HepG2 (cell line): ENCODE data around the gene SFXN5. TPM values are rescaled to one million over a fixed set of nuclear protein-coding genes. Genes with fewer than 3 reads are reported as not detected.
"Not testable (repeated sequence)": the region's sequence is repeated elsewhere in the genome, so short reads cannot be mapped to it uniquely, and the experiment has no call there.

Experiments
- ATAC-seq: fragments of 200-7000 bp; cut with Tn5 transposase; 3 replicates; pipeline ENCODE4 v1.9.1; 2020; ENCODE audit warnings: mild to moderate bottlenecking, moderate library complexity
- BruUV-seq: library from RNA; stranded (reverse); fragments of 400-500 nt; replicated peaks from 2 replicates; lab custom pipeline; 2021; lab: Mats Ljungman, UMichigan
- CTCF ChIA-PET: fragments of 300-600 bp; formaldehyde crosslinking; extraction: SDS; loops from one replicate; lab custom pipeline; 2021; ENCODE audit warnings: low total read pairs, inconsistent platforms, low intra/inter-chr PET ratio; lab: Yijun Ruan, JAX
- POLR2A ChIA-PET: fragments of 350-600 bp; sonication (Branson Sonifier 250); formaldehyde crosslinking; loops from one replicate; lab custom pipeline; 2020; ENCODE audit warnings: antibody characterized with exemption, inconsistent platforms; lab: Yijun Ruan, JAX
- DNase-seq: peaks from one replicate; pipeline ENCODE4 v3.0.0-alpha.2; 2015; ENCODE audit warnings: low spot score
- FAIRE-seq: peaks from 3 replicates; lab custom pipeline; 2011; peaks lifted over from hg19 to GRCh38; lab: Jason Lieb, UNC
- H2AFZ ChIP-seq: one replicate; pipeline ENCODE4 v1.6.1; 2011; ENCODE audit warnings: low read length, inconsistent platforms
- H3K27ac ChIP-seq: fragments of 300-600 bp; 3 replicates; pipeline ENCODE4 v1.8.0; 2011; ENCODE audit warnings: mixed run types, mild to moderate bottlenecking, mixed read lengths, low read length, inconsistent platforms; ENCODE audit not compliant: insufficient read depth; ENCODE audit errors: extremely low read length
- H3K27me3 ChIP-seq, 2 experiments: fragments of 200-600 bp in 1 of 2; 2 replicates in 1 of 2; 3 replicates in 1 of 2; pipeline versions ENCODE4 v1.6.0 to v1.8.0; 2011; ENCODE audit warnings: low read length in 2 of 2, mild to moderate bottlenecking in 2 of 2, moderate library complexity in 2 of 2, inconsistent platforms in 1 of 2; ENCODE audit not compliant: insufficient read depth in 2 of 2, control insufficient read depth in 1 of 2
- H3K36me3 ChIP-seq, 2 experiments: fragments of 200-600 bp in 1 of 2; replicated peaks in 1 of 2; 2 replicates in 1 of 2; 3 replicates in 1 of 2; pipeline versions ENCODE4 v1.5.1 to v1.8.0; 2011; ENCODE audit warnings: low read length in 2 of 2, inconsistent platforms in 1 of 2; ENCODE audit not compliant: insufficient read depth in 2 of 2, control insufficient read depth in 1 of 2
- H3K4me1 ChIP-seq: 2 replicates; pipeline ENCODE4 v1.5.1; 2012; ENCODE audit warnings: low read length, inconsistent platforms; ENCODE audit not compliant: insufficient read depth
- H3K4me2 ChIP-seq: 2 replicates; pipeline ENCODE4 v1.6.0; 2011; ENCODE audit warnings: low read depth, low read length, inconsistent platforms
- H3K4me3 ChIP-seq, 3 experiments: fragments of 200-600 bp in 1 of 3; sonication (generic), shearing (Covaris generic) in 1 of 3; replicated peaks in 1 of 3; 2 replicates each; pipeline ENCODE4 v1.5.1; 2011 to 2016; ENCODE audit warnings: low read length in 3 of 3, inconsistent platforms in 2 of 3, low read depth in 2 of 3, mild to moderate bottlenecking in 2 of 3, control low read depth in 1 of 3, mixed read lengths in 1 of 3; ENCODE audit not compliant: insufficient read depth in 1 of 3
- H3K79me2 ChIP-seq: one replicate; pipeline ENCODE4 v1.6.1; 2011; ENCODE audit warnings: low read length, inconsistent platforms; ENCODE audit not compliant: insufficient read depth
- H3K9ac ChIP-seq: 2 replicates; pipeline ENCODE4 v1.6.0; 2011; ENCODE audit warnings: mild to moderate bottlenecking, low read depth, low read length, inconsistent platforms; ENCODE audit not compliant: insufficient read depth
- H3K9me3 ChIP-seq: 2 replicates; pipeline ENCODE4 v1.5.1; 2012; ENCODE audit warnings: mild to moderate bottlenecking, low read length
- H4K20me1 ChIP-seq: 2 replicates; pipeline ENCODE4 v1.6.0; 2011; ENCODE audit warnings: inconsistent platforms, mild to moderate bottlenecking, low read length, moderate library complexity; ENCODE audit not compliant: insufficient read depth
- CEBPG ChIP-seq: IDR thresholded peaks from 2 replicates; pipeline ENCODE4 v1.6.1; 2016
- HNF1A ChIP-seq, 2 experiments: sonication (generic) in 1 of 2; formaldehyde crosslinking in 1 of 2; IDR thresholded peaks; 2 replicates each; pipeline versions ENCODE4 v1.4.0 to v1.6.1; 2016 to 2020; ENCODE audit warnings: borderline replicate concordance in 1 of 2, low read depth in 1 of 2, mild to moderate bottlenecking in 1 of 2, missing genetic modification reagents in 1 of 2
- WGBS: methylation state at CpG from one replicate; pipeline ENCODE4 v1.1.6; 2017; ENCODE audit warnings: low lambda C conversion rate; 5-methylcytosine and 5-hydroxymethylcytosine counted together
- in situ Hi-C: cut with HindIII; loops from 2 replicates; pipeline ENCODE4 v1.10.0; 2017; ENCODE audit warnings: low pct_unique_long_range_greater_than_20kb; ENCODE audit not compliant: extremely low pct_ligation_motif_present
- intact Hi-C: fragments of 100-400 bp; cut with micrococcal nuclease; formaldehyde crosslinking; loops from one replicate; pipeline ENCODE4 v1.10.0; 2022; ENCODE audit not compliant: unreplicated experiment
- polyA plus RNA-seq, 8 experiments: library from polyadenylated mRNA; depleted of rRNA in 3 of 8; stranded (reverse) in 7 of 8; unstranded in 1 of 8; fragments of >200 nt; fragmentation: Illumina TruSeq in 4 of 8; extraction: Trizol in 4 of 8; gene quantifications; 2 replicates each; pipeline versions ENCODE4 v1.2.1 to v1.2.3, GENCODE V29; 2011 to 2016; ENCODE audit warnings: low read depth in 4 of 8, missing spikeins in 1 of 8, mixed read lengths in 1 of 8; ENCODE audit not compliant: insufficient read depth in 1 of 8
- total RNA-seq, 5 experiments: library from RNA; depleted of rRNA; stranded (reverse); fragments of >200 nt; fragmentation: Illumina TruSeq; extraction: Trizol; gene quantifications; 2 replicates each; pipeline ENCODE4 v1.2.3, GENCODE V29; 2016; ENCODE audit warnings: low read depth in 1 of 5

Gene SFXN5
- total and polyA plus RNA-seq, 2 of the 13 experiments (the other 11 are each of a cell fraction or from before 2014, with no cell fraction given), result 34.9 to 37.4 TPM

DNA sequence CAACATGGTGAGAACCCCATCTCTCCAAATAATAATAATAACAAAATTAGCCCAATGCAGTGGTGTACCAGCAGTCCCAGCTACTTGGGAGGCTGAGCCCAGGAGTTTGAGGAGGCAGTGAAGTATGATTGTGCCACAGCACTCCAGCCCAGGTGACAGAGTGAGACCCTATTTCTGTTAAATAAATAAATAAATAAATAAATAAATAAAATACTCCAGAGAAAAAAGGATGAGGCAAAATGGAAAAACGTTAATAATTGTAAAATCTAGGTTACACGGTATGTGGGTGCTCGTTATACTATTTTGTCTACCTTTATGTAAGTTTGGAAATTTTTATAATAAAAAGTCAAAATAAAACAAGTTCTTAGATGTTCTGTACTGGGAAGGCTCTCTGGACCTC, 162.8 kb downstream of the SFXN5 start (continued):
- TF ChIP-seq HNF1A (IDR thresholded peaks at IDR 0.05; ENCODE audit: low read depth) (no peak), HNF1A (CRISPR knock-in tag; IDR thresholded peaks at IDR 0.05; ENCODE audit: borderline replicate concordance) (no peak)

GRCh38 chr2:72907369-72907768, 164.1 kb downstream of the SFXN5 start:
- H4K20me1 ChIP-seq, result not testable (repeated sequence)

More at GRCh38 chr2:72907369-72907768, 164.1 kb downstream of the SFXN5 start:
- H3K79me2 ChIP-seq, H3K36me3 ChIP-seq, H3K4me2 ChIP-seq, POLR2A ChIA-PET, CTCF ChIA-PET, H3K9ac ChIP-seq, H3K4me3 ChIP-seq, FAIRE-seq, in situ Hi-C loops, H3K9me3 ChIP-seq, H2AFZ ChIP-seq, BruUV-seq, H3K4me1 ChIP-seq, ATAC-seq, DNase-seq, intact Hi-C loops, H3K27ac ChIP-seq: not testable (repeated sequence)
- WGBS, result 36% methylated on average over 13 of the region's 13 CpGs
- peaks cover 2 to 46% of the 10 kb centered on the region in 2 experiments; a peak in 4 of 5 replicates for H3K27me3 ChIP-seq
- TF ChIP-seq CEBPG, result peak; percentile 29; the same call in 1 of the 2 replicates
